ENCODE measurements around the gene ZBTB46. TPM values are rescaled to one million over a fixed set of nuclear protein-coding genes. Genes with fewer than 3 reads are reported as not detected.

ZBTB46 gene
- total RNA-seq, 6 experiments from 2014 or later: 0.38 to 1.1 (median 0.64) TPM

- H3K36me3 Mint-ChIP-seq (ENCODE audit: low read depth): no peaks in the 10 kb centered on the region
- no peak overlapping the region for H3K27ac Mint-ChIP-seq
- TF ChIP-seq CTCF (IDR thresholded peaks at IDR 0.05): no peak
- no peak for DNase-seq
- H3K27me3 Mint-ChIP-seq (ENCODE audit: insufficient read depth): peaks cover 23% of the 10 kb centered on the region
- no peaks in the 10 kb centered on the region for H3K9me3 Mint-ChIP-seq
- no peaks in the 10 kb centered on the region for H3K4me1 Mint-ChIP-seq (ENCODE audit: low read depth)
- H3K4me3 Mint-ChIP-seq: no peak overlapping the region
Observed at GRCh38 chr20:63758152-63758551, 72.9 kb downstream of the ZBTB46 start.

- Mint-ChIP-seq H3K4me3 (no peak overlapping the region), H3K4me1 (ENCODE audit: low read depth) (no peaks in the 10 kb centered on the region), H3K36me3 (ENCODE audit: low read depth) (no peaks in the 10 kb centered on the region), H3K9me3 (no peaks in the 10 kb centered on the region), H3K27me3 (ENCODE audit: insufficient read depth) (peaks cover 23% of the 10 kb centered on the region), H3K27ac (no peak overlapping the region)
- no peak for DNase-seq
- TF ChIP-seq CTCF (IDR thresholded peaks at IDR 0.05): no peak
Observed at GRCh38 chr20:63756648-63756991, 74.4 kb downstream of the ZBTB46 start.

- H3K4me1 Mint-ChIP-seq (ENCODE audit: low read depth): no peaks in the 10 kb centered on the region
- no peak for DNase-seq
- H3K27ac Mint-ChIP-seq: no peak overlapping the region
- no peak overlapping the region for H3K4me3 Mint-ChIP-seq
- no peaks in the 10 kb centered on the region for H3K9me3 Mint-ChIP-seq
- TF ChIP-seq CTCF (IDR thresholded peaks at IDR 0.05): no peak
- H3K36me3 Mint-ChIP-seq (ENCODE audit: low read depth): no peaks in the 10 kb centered on the region
- H3K27me3 Mint-ChIP-seq (ENCODE audit: insufficient read depth): peaks cover 23% of the 10 kb centered on the region
Observed at GRCh38 chr20:63755933-63756647, 75.0 kb downstream of the ZBTB46 start.

GRCh38 chr20:63754008-63754407 is 77.1 kb downstream of the ZBTB46 start:
- H3K9me3 Mint-ChIP-seq: no peaks in the 10 kb centered on the region
- no peaks in the 10 kb centered on the region for H3K4me1 Mint-ChIP-seq (ENCODE audit: low read depth)
- H3K27ac Mint-ChIP-seq: no peak overlapping the region
- no peak for TF ChIP-seq CTCF (IDR thresholded peaks at IDR 0.05)
- no peak for DNase-seq
- no peaks in the 10 kb centered on the region for H3K36me3 Mint-ChIP-seq (ENCODE audit: low read depth)
- no peak overlapping the region for H3K4me3 Mint-ChIP-seq
- peaks cover 20% of the 10 kb centered on the region for H3K27me3 Mint-ChIP-seq (ENCODE audit: insufficient read depth)

- Mint-ChIP-seq H3K27ac (no peak overlapping the region), H3K9me3 (no peaks in the 10 kb centered on the region), H3K36me3 (ENCODE audit: low read depth) (no peaks in the 10 kb centered on the region), H3K4me1 (ENCODE audit: low read depth) (no peaks in the 10 kb centered on the region), H3K27me3 (ENCODE audit: insufficient read depth) (peaks cover 15% of the 10 kb centered on the region), H3K4me3 (no peak overlapping the region)
- DNase-seq: no peak
- no peak for TF ChIP-seq CTCF (IDR thresholded peaks at IDR 0.05)
Observed at GRCh38 chr20:63753381-63753780, 77.7 kb downstream of the ZBTB46 start.
